Nephron progenitor cell (in vitro differentiated cells): ENCODE results near the gene RHBDL3.
A peak's percentile ranks its signal among the peaks of the same experiment; 100 is the strongest.

Experiments
- DNase-seq: peaks from one replicate; pipeline ENCODE4 v3.0.0; 2021
- H3K27ac Mint-ChIP-seq: 2 replicates; pipeline ENCODE4 v1.8.0; 2021; ENCODE audit warnings: mild to moderate bottlenecking, moderate library complexity, mixed read lengths
- H3K27me3 Mint-ChIP-seq: 2 replicates; pipeline ENCODE4 v1.8.0; 2021; ENCODE audit warnings: mild to moderate bottlenecking, low read depth, mixed read lengths; ENCODE audit not compliant: poor library complexity
- H3K36me3 Mint-ChIP-seq: 2 replicates; pipeline ENCODE4 v1.8.0; 2021; ENCODE audit warnings: low read depth, mixed read lengths
- H3K4me1 Mint-ChIP-seq: 2 replicates; pipeline ENCODE4 v1.8.0; 2021; ENCODE audit warnings: mixed read lengths
- H3K4me3 Mint-ChIP-seq: 2 replicates; pipeline ENCODE4 v1.8.0; 2021; ENCODE audit warnings: mild to moderate bottlenecking, moderate library complexity, mixed read lengths
- H3K9me3 Mint-ChIP-seq: 2 replicates; pipeline ENCODE4 v1.8.0; 2021; ENCODE audit warnings: mild to moderate bottlenecking, moderate library complexity, mixed read lengths
- CTCF ChIP-seq: fragments of 200-600 bp; sonication (generic); IDR thresholded peaks from 2 replicates; pipeline ENCODE4 v1.5.0; 2021; ENCODE audit warnings: antibody characterized with exemption

RHBDL3 gene

GRCh38 chr17:32298298-32298697 lies 32.7 kb downstream of the RHBDL3 start:
- Mint-ChIP-seq H3K27ac (no peak overlapping the region), H3K36me3 (no peaks in the 10 kb centered on the region), H3K4me1 (peaks cover 46% of the 10 kb centered on the region), H3K4me3 (no peak overlapping the region), H3K9me3 (no peaks in the 10 kb centered on the region), H3K27me3 (peaks cover 14% of the 10 kb centered on the region)
- DNase-seq = no peak
- TF ChIP-seq CTCF = no peak

GRCh38 chr17:32298721-32299579 lies 33.3 kb downstream of the RHBDL3 start:
- peak; percentile 37 for DNase-seq
- no peak overlapping the region for H3K27ac Mint-ChIP-seq
- no peak for TF ChIP-seq CTCF
- H3K4me3 Mint-ChIP-seq = peak overlapping the region; percentile 36
- no peaks in the 10 kb centered on the region for H3K36me3 Mint-ChIP-seq
- no peaks in the 10 kb centered on the region for H3K9me3 Mint-ChIP-seq
- peaks cover 14% of the 10 kb centered on the region for H3K27me3 Mint-ChIP-seq
- H3K4me1 Mint-ChIP-seq = peaks cover 52% of the 10 kb centered on the region

- Mint-ChIP-seq H3K4me1 (peaks cover 60% of the 10 kb centered on the region), H3K36me3 (no peaks in the 10 kb centered on the region), H3K27me3 (peaks cover 11% of the 10 kb centered on the region), H3K27ac (no peak overlapping the region), H3K9me3 (no peaks in the 10 kb centered on the region), H3K4me3 (peak overlapping the region; percentile 14)
- DNase-seq = peak; percentile 16
- TF ChIP-seq CTCF = no peak
These were observed 34.0 kb downstream of the RHBDL3 start for GRCh38 chr17:32299580-32300164.

GRCh38 chr17:32302037-32302436 lies 36.4 kb downstream of the RHBDL3 start:
- H3K4me3 Mint-ChIP-seq = no peak overlapping the region
- peaks cover 69% of the 10 kb centered on the region for H3K4me1 Mint-ChIP-seq
- no peaks in the 10 kb centered on the region for H3K36me3 Mint-ChIP-seq
- H3K27ac Mint-ChIP-seq = peak overlapping the region; percentile 15
- H3K27me3 Mint-ChIP-seq = peaks cover 11% of the 10 kb centered on the region
- no peaks in the 10 kb centered on the region for H3K9me3 Mint-ChIP-seq
- TF ChIP-seq CTCF = no peak
- no peak for DNase-seq

GRCh38 chr17:32302860-32303649 lies 37.4 kb downstream of the RHBDL3 start:
- peaks cover 18% of the 10 kb centered on the region for H3K27me3 Mint-ChIP-seq
- no peak for TF ChIP-seq CTCF
- H3K36me3 Mint-ChIP-seq = no peaks in the 10 kb centered on the region
- peak; percentile 60 for DNase-seq
- H3K9me3 Mint-ChIP-seq = no peaks in the 10 kb centered on the region
- H3K4me3 Mint-ChIP-seq = peak overlapping the region; percentile 11
- H3K27ac Mint-ChIP-seq = peak overlapping the region; percentile 85
- peaks cover 73% of the 10 kb centered on the region for H3K4me1 Mint-ChIP-seq
